Upper lobe of right lung (tissue), 1 donor: Measurements from ENCODE around the gene UBE2G1. TPM values are rescaled to one million over a fixed set of nuclear protein-coding genes. Genes with fewer than 3 reads are reported as not detected.
A peak's percentile ranks its signal among the peaks of the same experiment; 100 is the strongest.

Source experiments
- ATAC-seq: fragments of 200-7000 bp; cut with Tn5 transposase; one replicate; pipeline ENCODE4 v1.9.1; 2020; ENCODE audit warnings: mild to moderate bottlenecking, moderate library complexity
- DNase-seq: peaks from one replicate; pipeline ENCODE4 v3.0.0-alpha.2; 2020
- H3K27ac ChIP-seq: fragments of 200-600 bp; one replicate; pipeline ENCODE4 v1.8.0; 2022
- H3K27me3 ChIP-seq: fragments of 200-600 bp; one replicate; pipeline ENCODE4 v1.8.0; 2022; ENCODE audit warnings: mild to moderate bottlenecking
- H3K36me3 ChIP-seq: fragments of 200-600 bp; one replicate; pipeline ENCODE4 v1.8.0; 2022
- H3K4me1 ChIP-seq: fragments of 200-600 bp; one replicate; pipeline ENCODE4 v1.8.0; 2022
- H3K4me3 ChIP-seq: fragments of 200-600 bp; one replicate; pipeline ENCODE4 v1.8.0; 2022; ENCODE audit warnings: mild to moderate bottlenecking
- H3K9me3 ChIP-seq: fragments of 200-600 bp; one replicate; pipeline ENCODE4 v1.8.0; 2022
- intact Hi-C: fragments of 100-400 bp; cut with DNase I; formaldehyde crosslinking; loops from one replicate; pipeline ENCODE4 v1.11.0; 2022
- long read RNA-seq: library from polyadenylated mRNA; unstranded; transcript quantifications from one replicate; pipeline ENCODE4 v2.0.0, GENCODE V29; 2021
- total RNA-seq: library from RNA; stranded (reverse); fragmentation: NEBNext Ultra II Directional; extraction: Animal tissue kit (Norgen Biotek cat#: 25700); gene quantifications from one replicate; pipeline ENCODE4 v1.2.1, GENCODE V29; 2021
- TF ChIP-seq, protein P1 (sequence below): fragments of 200-600 bp; IDR thresholded peaks from one replicate; pipeline ENCODE4 v1.8.0; 2022; ENCODE audit warnings: antibody characterized with exemption
- donor health status: DM: no; HTN: yes; CAD: no; lungs with severe emphysema.

The UBE2G1 gene, protein sequence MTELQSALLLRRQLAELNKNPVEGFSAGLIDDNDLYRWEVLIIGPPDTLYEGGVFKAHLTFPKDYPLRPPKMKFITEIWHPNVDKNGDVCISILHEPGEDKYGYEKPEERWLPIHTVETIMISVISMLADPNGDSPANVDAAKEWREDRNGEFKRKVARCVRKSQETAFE
- total RNA-seq = 38.4 TPM
- long read RNA-seq, transcript UBE2G1-201 (6 exons, 3,974 nt) = major isoform, 66 of 78 reads
- long read RNA-seq, transcript UBE2G1-203 (5 exons, 984 nt) = minor isoform, 5 of 78 reads
- long read RNA-seq, partial matches to known transcripts = 4 of 78 reads
- long read RNA-seq, other reads (novel, unspliced or antisense) = 2 of 78 reads

GRCh38 chr17:4366327-4367063, at the start of gene UBE2G1:
Gene UBE2G1 (minus strand): TSS chr17:4366675. CDS start chr17:4366316, 359 bp downstream.
- Histone ChIP-seq H3K36me3 (peaks cover 7% of the 10 kb centered on the region), H3K9me3 (no peaks in the 10 kb centered on the region), H3K27ac (peak within 1 kb of the TSS; percentile 95), H3K4me3 (peak within 1 kb of the TSS; percentile 99), H3K4me1 (peaks cover 21% of the 10 kb centered on the region), H3K27me3 (no peaks in the 10 kb centered on the region)
- DNase-seq (peak; percentile 99), ATAC-seq (peak; percentile 97)
- intact Hi-C loops = no loop called here
- TF ChIP-seq, protein P1, sequence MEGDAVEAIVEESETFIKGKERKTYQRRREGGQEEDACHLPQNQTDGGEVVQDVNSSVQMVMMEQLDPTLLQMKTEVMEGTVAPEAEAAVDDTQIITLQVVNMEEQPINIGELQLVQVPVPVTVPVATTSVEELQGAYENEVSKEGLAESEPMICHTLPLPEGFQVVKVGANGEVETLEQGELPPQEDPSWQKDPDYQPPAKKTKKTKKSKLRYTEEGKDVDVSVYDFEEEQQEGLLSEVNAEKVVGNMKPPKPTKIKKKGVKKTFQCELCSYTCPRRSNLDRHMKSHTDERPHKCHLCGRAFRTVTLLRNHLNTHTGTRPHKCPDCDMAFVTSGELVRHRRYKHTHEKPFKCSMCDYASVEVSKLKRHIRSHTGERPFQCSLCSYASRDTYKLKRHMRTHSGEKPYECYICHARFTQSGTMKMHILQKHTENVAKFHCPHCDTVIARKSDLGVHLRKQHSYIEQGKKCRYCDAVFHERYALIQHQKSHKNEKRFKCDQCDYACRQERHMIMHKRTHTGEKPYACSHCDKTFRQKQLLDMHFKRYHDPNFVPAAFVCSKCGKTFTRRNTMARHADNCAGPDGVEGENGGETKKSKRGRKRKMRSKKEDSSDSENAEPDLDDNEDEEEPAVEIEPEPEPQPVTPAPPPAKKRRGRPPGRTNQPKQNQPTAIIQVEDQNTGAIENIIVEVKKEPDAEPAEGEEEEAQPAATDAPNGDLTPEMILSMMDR = no peak

GRCh38 chr17:4412933-4413831, 46.7 kb upstream of the UBE2G1 start:
- H3K4me3 ChIP-seq = no peak overlapping the region
- intact Hi-C loops = loop anchor here (2.0 to 5.0 kb wide), 2 partner anchors 196 to 214 kb away; no protein-coding TSS in a partner anchor
- H3K9me3 ChIP-seq = no peaks in the 10 kb centered on the region
- no peaks in the 10 kb centered on the region for H3K36me3 ChIP-seq
- no peaks in the 10 kb centered on the region for H3K27me3 ChIP-seq
- no peak overlapping the region for H3K27ac ChIP-seq
- TF ChIP-seq, protein P1 = peak; percentile 88
- H3K4me1 ChIP-seq = no peaks in the 10 kb centered on the region
- ATAC-seq (peak; percentile 98), DNase-seq (peak; percentile 95)

DNA sequence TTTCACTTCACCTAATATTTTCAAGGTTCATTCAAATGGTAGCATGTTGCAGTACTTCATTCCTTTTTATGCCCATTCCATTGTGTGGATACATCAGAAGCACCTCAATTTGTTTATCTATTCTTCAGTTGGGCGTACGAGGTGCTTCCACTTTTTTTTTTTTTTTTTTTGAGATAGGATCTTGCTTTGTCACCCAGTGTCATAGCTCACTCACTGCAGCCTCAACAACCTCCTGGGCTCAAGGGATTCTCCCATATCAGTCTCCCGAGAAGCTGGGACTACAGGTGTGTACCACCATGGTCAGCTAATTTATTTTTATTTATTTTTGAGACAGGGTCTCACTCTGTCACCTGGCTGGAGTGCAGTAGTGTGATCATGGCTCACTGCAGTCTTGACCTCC, 44.7 kb upstream of the UBE2G1 start:
- Histone ChIP-seq H3K27ac (no peak overlapping the region), H3K36me3 (no peaks in the 10 kb centered on the region), H3K9me3 (no peaks in the 10 kb centered on the region), H3K27me3 (no peaks in the 10 kb centered on the region), H3K4me1 (no peaks in the 10 kb centered on the region), H3K4me3 (no peak overlapping the region)
- TF ChIP-seq, protein P1 = no peak
- intact Hi-C loops = loop anchor here (5.0 kb wide), 1 partner anchor 194 kb away; no protein-coding TSS in a partner anchor
- DNase-seq (no peak), ATAC-seq (no peak)

GRCh38 chr17:4409659-4410058, 43.2 kb upstream of the UBE2G1 start:
- no peaks in the 10 kb centered on the region for H3K27me3 ChIP-seq
- no peaks in the 10 kb centered on the region for H3K4me1 ChIP-seq
- ATAC-seq (no peak), DNase-seq (no peak)
- intact Hi-C loops = loop anchor here (5.0 kb wide), 1 partner anchor 192 kb away; no protein-coding TSS in a partner anchor
- no peaks in the 10 kb centered on the region for H3K9me3 ChIP-seq
- H3K36me3 ChIP-seq = no peaks in the 10 kb centered on the region
- H3K27ac ChIP-seq = no peak overlapping the region
- TF ChIP-seq, protein P1 = no peak
- no peak overlapping the region for H3K4me3 ChIP-seq

DNA sequence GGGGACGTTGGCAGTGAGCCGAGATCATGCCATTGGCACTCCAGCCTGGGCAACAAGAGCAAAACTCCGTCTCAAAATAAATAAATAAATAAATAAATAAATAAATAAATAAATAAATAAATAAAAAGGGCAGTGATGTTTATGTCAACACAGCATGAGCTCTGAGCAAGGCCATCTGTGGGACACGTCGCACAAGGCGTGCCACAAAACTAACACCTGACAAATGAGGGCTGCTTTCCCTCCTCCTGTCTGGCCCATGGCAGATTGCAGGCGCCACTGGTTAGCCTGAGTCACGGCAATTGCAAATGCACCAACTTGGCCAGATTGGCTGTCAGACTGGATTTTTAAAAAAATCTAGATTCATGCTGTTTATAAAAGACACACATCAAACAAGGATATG, 41.4 kb upstream of the UBE2G1 start:
- no peak for DNase-seq
- H3K27ac ChIP-seq = no peak overlapping the region
- H3K36me3 ChIP-seq = no peaks in the 10 kb centered on the region
- H3K9me3 ChIP-seq = no peaks in the 10 kb centered on the region
- no peak overlapping the region for H3K4me3 ChIP-seq
- ATAC-seq = no peak
- no peaks in the 10 kb centered on the region for H3K27me3 ChIP-seq
- TF ChIP-seq, protein P1 = no peak
- intact Hi-C loops = no loop called here
- H3K4me1 ChIP-seq = no peaks in the 10 kb centered on the region
